Measurements from ENCODE around the gene GPR85. TPM values are rescaled to one million over a fixed set of nuclear protein-coding genes. Genes with fewer than 3 reads are reported as not detected.

Gene GPR85
- 2.4 and 5.0 TPM in 2 replicates for total RNA-seq (ENCODE audit: low replicate concordance)

- DNase-seq (ENCODE audit: low read depth) = peak; percentile 74
- H3K4me3 ChIP-seq (ENCODE audit: low read depth, low read length) = peak within 1 kb of the TSS; percentile 79
- TF ChIP-seq CTCF (IDR thresholded peaks at IDR 0.05; ENCODE audit: insufficient read depth, low read length) = no peak
Measured at GRCh38 chr7:113086431-113086888, at the start of gene GPR85. GPR85 (minus strand) TSS chr7:113086827; CDS start chr7:113084721, 2,106 bp downstream.

GRCh38 chr7:113134025-113134424 is 47.4 kb upstream of the GPR85 start:
- H3K4me3 ChIP-seq (ENCODE audit: low read depth, low read length) = no peak overlapping the region
- no peak for TF ChIP-seq CTCF (IDR thresholded peaks at IDR 0.05; ENCODE audit: insufficient read depth, low read length)
- DNase-seq (ENCODE audit: low read depth) = no peak

GRCh38 chr7:113131367-113131766 is 44.7 kb upstream of the GPR85 start:
- no peak for DNase-seq (ENCODE audit: low read depth)
- no peak for TF ChIP-seq CTCF (IDR thresholded peaks at IDR 0.05; ENCODE audit: insufficient read depth, low read length)
- no peak overlapping the region for H3K4me3 ChIP-seq (ENCODE audit: low read depth, low read length)

- peak; percentile 83 for DNase-seq (ENCODE audit: low read depth)
- no peak for TF ChIP-seq CTCF (IDR thresholded peaks at IDR 0.05; ENCODE audit: insufficient read depth, low read length)
- H3K4me3 ChIP-seq (ENCODE audit: low read depth, low read length) = no peak overlapping the region
Measured at GRCh38 chr7:113128031-113128430, 41.4 kb upstream of the GPR85 start.

- H3K4me3 ChIP-seq (ENCODE audit: low read depth, low read length) = no peak overlapping the region
- TF ChIP-seq CTCF (IDR thresholded peaks at IDR 0.05; ENCODE audit: insufficient read depth, low read length) = no peak
- DNase-seq (ENCODE audit: low read depth) = no peak
Measured at GRCh38 chr7:113125728-113126127, 39.1 kb upstream of the GPR85 start.

GRCh38 chr7:113122744-113123143 is 36.1 kb upstream of the GPR85 start:
- no peak overlapping the region for H3K4me3 ChIP-seq (ENCODE audit: low read depth, low read length)
- no peak for DNase-seq (ENCODE audit: low read depth)
- TF ChIP-seq CTCF (IDR thresholded peaks at IDR 0.05; ENCODE audit: insufficient read depth, low read length) = no peak

GRCh38 chr7:113120647-113121046 is 34.0 kb upstream of the GPR85 start:
- H3K4me3 ChIP-seq (ENCODE audit: low read depth, low read length) = no peak overlapping the region
- peak; percentile 12 for DNase-seq (ENCODE audit: low read depth)
- TF ChIP-seq CTCF (IDR thresholded peaks at IDR 0.05; ENCODE audit: insufficient read depth, low read length) = no peak
